HepG2 (cell line): Measurements from ENCODE around the gene AMZ1. TPM values are rescaled to one million over a fixed set of nuclear protein-coding genes. Genes with fewer than 3 reads are reported as not detected.

ENCODE experiments used
- ARNT2 ChIP-seq: sonication (generic); formaldehyde crosslinking; IDR thresholded peaks from 2 replicates; pipeline ENCODE4 v1.8.0; 2022; ENCODE audit warnings: mild to moderate bottlenecking, low read depth, missing genetic modification reagents, moderate library complexity
- ASH2L ChIP-seq: fragments of 300-600, 200-600 bp; sonication (generic); IDR thresholded peaks from 2 replicates; pipeline ENCODE4 v1.7.0; 2017; ENCODE audit warnings: low read depth, mild to moderate bottlenecking, moderate library complexity, mixed read lengths, low read length; ENCODE audit not compliant: insufficient read length
- ATF1 ChIP-seq: IDR thresholded peaks from 2 replicates; pipeline ENCODE4 v1.6.1; 2016; ENCODE audit warnings: mild to moderate bottlenecking, control low read depth
- BRD4 ChIP-seq: sonication (generic); formaldehyde crosslinking; IDR thresholded peaks from 2 replicates; pipeline ENCODE4 v1.4.0; 2020; ENCODE audit warnings: missing genetic modification reagents
- DNMT1 ChIP-seq: sonication (generic); formaldehyde crosslinking; IDR thresholded peaks from 2 replicates; pipeline ENCODE4 v1.5.1; 2020; ENCODE audit warnings: mild to moderate bottlenecking, missing genetic modification reagents
- FOXO1 ChIP-seq: sonication (generic); formaldehyde crosslinking; IDR thresholded peaks from 2 replicates; pipeline ENCODE4 v1.4.0; 2020; ENCODE audit warnings: missing genetic modification reagents
- HNRNPH1 ChIP-seq: fragments of 200-400 bp; formaldehyde crosslinking; optimal IDR thresholded peaks from 2 replicates; pipeline ENCODE3; 2017; ENCODE audit warnings: mild to moderate bottlenecking, low read depth, low read length
- NRL ChIP-seq: sonication (generic); formaldehyde crosslinking; IDR thresholded peaks from 2 replicates; pipeline ENCODE4 v1.5.0; 2020; ENCODE audit warnings: missing genetic modification reagents, mild to moderate bottlenecking, moderate library complexity, borderline replicate concordance
- PHF21A ChIP-seq: sonication (generic); formaldehyde crosslinking; IDR thresholded peaks from 2 replicates; pipeline ENCODE4 v1.5.0; 2020; ENCODE audit warnings: mild to moderate bottlenecking, missing genetic modification reagents
- RFX5 ChIP-seq: IDR thresholded peaks from 2 replicates; pipeline ENCODE4 v1.6.1; 2011; ENCODE audit warnings: low read depth, low read length, improper control_type of control experiment
- RXRB ChIP-seq: IDR thresholded peaks from 2 replicates; pipeline ENCODE4 v1.6.1; 2016; ENCODE audit warnings: borderline replicate concordance, missing genetic modification reagents, missing compliant biosample characterization
- TBP ChIP-seq: sonication (generic); formaldehyde crosslinking; IDR thresholded peaks from 2 replicates; pipeline ENCODE4 v1.5.0; 2020; ENCODE audit warnings: missing genetic modification reagents
- ZFP36L1 ChIP-seq: sonication (generic); formaldehyde crosslinking; IDR thresholded peaks from 2 replicates; pipeline ENCODE4 v1.8.0; 2022; ENCODE audit warnings: mild to moderate bottlenecking, missing genetic modification reagents, moderate library complexity
- ZNF138 ChIP-seq: sonication (generic); formaldehyde crosslinking; IDR thresholded peaks from 2 replicates; pipeline ENCODE4 v1.5.0; 2020; ENCODE audit warnings: mild to moderate bottlenecking, low read depth, missing genetic modification reagents
- ZNF33A ChIP-seq: sonication (generic); formaldehyde crosslinking; IDR thresholded peaks from 2 replicates; pipeline ENCODE4 v1.5.1; 2020; ENCODE audit warnings: missing genetic modification reagents, mild to moderate bottlenecking, moderate library complexity, borderline replicate concordance
- ZNF501 ChIP-seq: sonication (generic); formaldehyde crosslinking; IDR thresholded peaks from 2 replicates; pipeline ENCODE4 v1.5.1; 2020; ENCODE audit warnings: mild to moderate bottlenecking, moderate library complexity, missing genetic modification reagents
- ZNF556 ChIP-seq: sonication (generic); formaldehyde crosslinking; IDR thresholded peaks from 2 replicates; pipeline ENCODE4 v1.4.0; 2020; ENCODE audit warnings: mild to moderate bottlenecking, missing genetic modification reagents, borderline replicate concordance
- ZNF781 ChIP-seq: sonication (generic); formaldehyde crosslinking; IDR thresholded peaks from 2 replicates; pipeline ENCODE4 v1.5.1; 2020; ENCODE audit warnings: borderline replicate concordance, mild to moderate bottlenecking, missing genetic modification reagents; ENCODE audit errors: not compliant biosample characterization
- polyA plus RNA-seq, 8 experiments: library from polyadenylated mRNA; depleted of rRNA in 3 of 8; stranded (reverse) in 7 of 8; unstranded in 1 of 8; fragments of >200 nt; fragmentation: Illumina TruSeq in 4 of 8; extraction: Trizol in 4 of 8; gene quantifications; 2 replicates each; pipeline versions ENCODE4 v1.2.1 to v1.2.3, GENCODE V29; 2011 to 2016; ENCODE audit warnings: low read depth in 4 of 8, missing spikeins in 1 of 8, mixed read lengths in 1 of 8; ENCODE audit not compliant: insufficient read depth in 1 of 8
- total RNA-seq, 5 experiments: library from RNA; depleted of rRNA; stranded (reverse); fragments of >200 nt; fragmentation: Illumina TruSeq; extraction: Trizol; gene quantifications; 2 replicates each; pipeline ENCODE4 v1.2.3, GENCODE V29; 2016; ENCODE audit warnings: low read depth in 1 of 5
- TF ChIP-seq, protein P1 (sequence below): IDR thresholded peaks from 2 replicates; pipeline ENCODE4 v1.6.1; 2016
- TF ChIP-seq, protein P2 (sequence below): sonication (generic); formaldehyde crosslinking; IDR thresholded peaks from 2 replicates; pipeline ENCODE4 v1.4.0; 2020; ENCODE audit warnings: missing genetic modification reagents
- TF ChIP-seq, protein P3 (sequence below): sonication (generic); formaldehyde crosslinking; IDR thresholded peaks from 2 replicates; pipeline ENCODE4 v1.8.0; 2022; ENCODE audit warnings: missing genetic modification reagents, mild to moderate bottlenecking, inconsistent platforms, borderline replicate concordance
- TF ChIP-seq, protein P4 (sequence below): sonication (generic); formaldehyde crosslinking; IDR thresholded peaks from 2 replicates; pipeline ENCODE4 v1.4.0; 2020; ENCODE audit warnings: missing genetic modification reagents, mild to moderate bottlenecking, borderline replicate concordance
- TF ChIP-seq, protein P5 (sequence below): sonication (generic); formaldehyde crosslinking; IDR thresholded peaks from 2 replicates; pipeline ENCODE4 v1.8.0; 2022; ENCODE audit warnings: missing genetic modification reagents, low read depth, mild to moderate bottlenecking, borderline replicate concordance

The AMZ1 gene
- total and polyA plus RNA-seq, 2 of the 13 experiments (the other 11 are each of a cell fraction or from before 2014, with no cell fraction given): 0.03 TPM; not detected in 1

DNA sequence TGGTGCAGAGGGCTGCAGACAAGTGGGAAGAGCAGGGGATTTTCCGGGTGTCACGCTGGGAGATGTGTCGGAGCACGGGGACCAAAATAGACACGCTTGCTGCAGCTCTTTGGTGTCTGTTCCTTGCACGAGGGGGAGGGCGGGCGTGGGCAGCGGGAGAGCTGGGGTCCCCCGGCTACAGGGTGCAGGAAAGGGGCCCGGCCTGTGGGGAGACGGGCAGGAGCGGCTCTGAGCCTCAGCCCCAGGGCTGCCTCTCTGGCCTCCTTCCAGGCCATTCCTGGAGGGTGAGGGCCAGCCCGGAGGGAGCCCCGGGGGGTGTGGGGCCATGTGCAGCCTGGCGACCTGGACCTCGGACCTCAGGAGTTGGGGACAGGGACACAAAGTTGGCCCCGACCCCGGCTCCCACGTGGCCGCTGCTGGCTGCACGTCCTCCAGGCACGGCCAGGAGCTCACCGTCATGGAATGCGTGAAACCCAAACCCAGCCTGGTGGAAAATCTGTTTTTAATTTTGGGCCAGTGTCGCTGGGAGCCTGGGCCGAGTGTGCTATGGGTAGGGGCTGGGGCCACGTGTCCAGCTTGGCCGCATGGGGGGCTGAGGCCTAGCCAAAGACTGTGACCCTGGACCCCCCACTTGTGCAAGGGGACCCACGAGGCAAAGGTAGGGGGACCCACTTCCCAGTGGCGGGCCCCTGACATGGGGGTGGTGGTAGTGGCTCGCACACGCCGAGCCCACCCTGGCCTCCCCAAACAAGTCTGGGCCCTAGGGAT, 49.6 kb upstream of the AMZ1 start (continued):
- TF ChIP-seq ZNF138 (CRISPR knock-in tag): 0 out of 2 replicates have a peak, but pooled peaks have one; percentile 38
- TF ChIP-seq, protein P1, sequence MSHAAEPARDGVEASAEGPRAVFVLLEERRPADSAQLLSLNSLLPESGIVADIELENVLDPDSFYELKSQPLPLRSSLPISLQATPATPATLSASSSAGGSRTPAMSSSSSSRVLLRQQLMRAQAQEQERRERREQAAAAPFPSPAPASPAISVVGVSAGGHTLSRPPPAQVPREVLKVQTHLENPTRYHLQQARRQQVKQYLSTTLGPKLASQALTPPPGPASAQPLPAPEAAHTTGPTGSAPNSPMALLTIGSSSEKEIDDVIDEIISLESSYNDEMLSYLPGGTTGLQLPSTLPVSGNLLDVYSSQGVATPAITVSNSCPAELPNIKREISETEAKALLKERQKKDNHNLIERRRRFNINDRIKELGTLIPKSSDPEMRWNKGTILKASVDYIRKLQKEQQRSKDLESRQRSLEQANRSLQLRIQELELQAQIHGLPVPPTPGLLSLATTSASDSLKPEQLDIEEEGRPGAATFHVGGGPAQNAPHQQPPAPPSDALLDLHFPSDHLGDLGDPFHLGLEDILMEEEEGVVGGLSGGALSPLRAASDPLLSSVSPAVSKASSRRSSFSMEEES (CRISPR knock-in tag): peak; percentile 88
- TF ChIP-seq, protein P2, sequence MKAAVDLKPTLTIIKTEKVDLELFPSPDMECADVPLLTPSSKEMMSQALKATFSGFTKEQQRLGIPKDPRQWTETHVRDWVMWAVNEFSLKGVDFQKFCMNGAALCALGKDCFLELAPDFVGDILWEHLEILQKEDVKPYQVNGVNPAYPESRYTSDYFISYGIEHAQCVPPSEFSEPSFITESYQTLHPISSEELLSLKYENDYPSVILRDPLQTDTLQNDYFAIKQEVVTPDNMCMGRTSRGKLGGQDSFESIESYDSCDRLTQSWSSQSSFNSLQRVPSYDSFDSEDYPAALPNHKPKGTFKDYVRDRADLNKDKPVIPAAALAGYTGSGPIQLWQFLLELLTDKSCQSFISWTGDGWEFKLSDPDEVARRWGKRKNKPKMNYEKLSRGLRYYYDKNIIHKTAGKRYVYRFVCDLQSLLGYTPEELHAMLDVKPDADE (CRISPR knock-in tag): no peak
- TF ChIP-seq DNMT1 (CRISPR knock-in tag): no peak
- no peak for TF ChIP-seq TBP (CRISPR knock-in tag)
- TF ChIP-seq, protein P3, sequence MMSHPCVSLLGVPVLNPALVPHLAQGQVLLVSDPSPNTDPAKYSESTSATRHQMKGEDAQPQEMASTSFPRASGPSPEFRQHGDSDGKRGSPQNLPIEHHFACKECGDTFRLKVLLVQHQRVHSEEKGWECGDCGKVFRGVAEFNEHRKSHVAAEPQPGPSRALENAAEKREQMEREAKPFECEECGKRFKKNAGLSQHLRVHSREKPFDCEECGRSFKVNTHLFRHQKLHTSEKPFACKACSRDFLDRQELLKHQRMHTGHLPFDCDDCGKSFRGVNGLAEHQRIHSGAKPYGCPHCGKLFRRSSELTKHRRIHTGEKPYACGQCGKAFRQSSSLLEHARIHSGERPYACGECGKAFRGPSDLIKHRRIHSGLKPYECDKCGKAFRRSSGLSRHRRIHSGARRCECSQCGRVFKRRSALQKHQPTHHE (CRISPR knock-in tag): peak; percentile 71; the same call in 1 of the 2 replicates
- peak; percentile 91 for TF ChIP-seq PHF21A (CRISPR knock-in tag)
- TF ChIP-seq ZNF501 (CRISPR knock-in tag): peak; percentile 79
- no peak for TF ChIP-seq RFX5
- TF ChIP-seq ZNF781: peak; percentile 88
- peak; percentile 83; the same call in 1 of the 2 replicates for TF ChIP-seq FOXO1
- no peak for TF ChIP-seq ATF1 (CRISPR knock-in tag)
- TF ChIP-seq ZNF33A: 0 out of 2 replicates have a peak, but pooled peaks have one; percentile 82
- TF ChIP-seq, protein P4, sequence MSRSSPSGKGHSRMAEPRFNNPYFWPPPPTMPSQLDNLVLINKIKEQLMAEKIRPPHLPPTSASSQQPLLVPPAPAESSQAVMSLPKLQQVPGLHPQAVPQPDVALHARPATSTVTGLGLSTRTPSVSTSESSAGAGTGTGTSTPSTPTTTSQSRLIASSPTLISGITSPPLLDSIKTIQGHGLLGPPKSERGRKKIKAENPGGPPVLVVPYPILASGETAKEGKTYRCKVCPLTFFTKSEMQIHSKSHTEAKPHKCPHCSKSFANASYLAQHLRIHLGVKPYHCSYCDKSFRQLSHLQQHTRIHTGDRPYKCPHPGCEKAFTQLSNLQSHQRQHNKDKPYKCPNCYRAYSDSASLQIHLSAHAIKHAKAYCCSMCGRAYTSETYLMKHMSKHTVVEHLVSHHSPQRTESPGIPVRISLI (CRISPR knock-in tag): no peak
- TF ChIP-seq, protein P5, sequence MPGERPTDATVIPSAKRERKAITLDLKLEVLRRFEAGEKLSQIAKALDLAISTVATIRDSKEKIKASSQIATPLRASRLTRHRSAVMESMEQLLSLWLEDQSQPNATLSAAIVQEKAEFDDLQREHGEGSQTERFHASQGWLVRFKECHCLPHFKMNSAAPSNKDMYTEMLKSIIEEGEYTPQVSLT (CRISPR knock-in tag): no peak
- TF ChIP-seq BRD4 (CRISPR knock-in tag): peak; percentile 93
- TF ChIP-seq ASH2L: no peak
- TF ChIP-seq ARNT2: peak; percentile 84; the same call in 1 of the 2 replicates
- TF ChIP-seq ZNF556 (CRISPR knock-in tag): peak; percentile 93; the same call in 1 of the 2 replicates
- peak; percentile 94 for TF ChIP-seq RXRB (CRISPR knock-in tag)
- 0 out of 2 replicates have a peak, but pooled peaks have one; percentile 71 for TF ChIP-seq NRL (CRISPR knock-in tag)
- peak; percentile 93 for TF ChIP-seq ZFP36L1
- no peak for TF ChIP-seq HNRNPH1
